Measurements from ENCODE around the gene SGMS1.

DNA sequence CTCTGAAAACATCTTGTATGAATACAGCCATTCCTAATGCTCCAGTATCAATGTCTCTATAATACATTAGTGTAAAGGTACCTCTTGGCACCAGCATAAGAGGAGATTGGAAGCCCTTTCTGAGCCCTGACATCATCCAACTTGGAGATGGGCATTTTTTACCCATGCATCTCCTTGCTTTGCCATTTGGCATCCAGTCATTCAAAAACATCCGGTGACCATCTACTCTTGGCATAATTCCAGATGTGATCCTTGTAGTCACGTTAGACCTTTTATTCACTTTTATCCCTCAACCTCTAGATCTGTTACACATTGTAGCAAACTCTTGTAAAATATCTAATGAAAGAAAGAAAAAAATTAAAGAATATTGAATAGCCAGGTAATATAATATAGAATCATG lies 17.9 kb upstream of the SGMS1 start:
- TF ChIP-seq, protein P1, sequence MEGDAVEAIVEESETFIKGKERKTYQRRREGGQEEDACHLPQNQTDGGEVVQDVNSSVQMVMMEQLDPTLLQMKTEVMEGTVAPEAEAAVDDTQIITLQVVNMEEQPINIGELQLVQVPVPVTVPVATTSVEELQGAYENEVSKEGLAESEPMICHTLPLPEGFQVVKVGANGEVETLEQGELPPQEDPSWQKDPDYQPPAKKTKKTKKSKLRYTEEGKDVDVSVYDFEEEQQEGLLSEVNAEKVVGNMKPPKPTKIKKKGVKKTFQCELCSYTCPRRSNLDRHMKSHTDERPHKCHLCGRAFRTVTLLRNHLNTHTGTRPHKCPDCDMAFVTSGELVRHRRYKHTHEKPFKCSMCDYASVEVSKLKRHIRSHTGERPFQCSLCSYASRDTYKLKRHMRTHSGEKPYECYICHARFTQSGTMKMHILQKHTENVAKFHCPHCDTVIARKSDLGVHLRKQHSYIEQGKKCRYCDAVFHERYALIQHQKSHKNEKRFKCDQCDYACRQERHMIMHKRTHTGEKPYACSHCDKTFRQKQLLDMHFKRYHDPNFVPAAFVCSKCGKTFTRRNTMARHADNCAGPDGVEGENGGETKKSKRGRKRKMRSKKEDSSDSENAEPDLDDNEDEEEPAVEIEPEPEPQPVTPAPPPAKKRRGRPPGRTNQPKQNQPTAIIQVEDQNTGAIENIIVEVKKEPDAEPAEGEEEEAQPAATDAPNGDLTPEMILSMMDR (IDR thresholded peaks at IDR 0.05; ENCODE audit: insufficient read depth, low read depth, low read length), result no peak
- TF ChIP-seq EZH2 (IDR thresholded peaks at IDR 0.05; ENCODE audit: insufficient read depth, low read length), result no peak
